ENCODE data around the gene CACNA1D.

CACNA1D gene

DNA sequence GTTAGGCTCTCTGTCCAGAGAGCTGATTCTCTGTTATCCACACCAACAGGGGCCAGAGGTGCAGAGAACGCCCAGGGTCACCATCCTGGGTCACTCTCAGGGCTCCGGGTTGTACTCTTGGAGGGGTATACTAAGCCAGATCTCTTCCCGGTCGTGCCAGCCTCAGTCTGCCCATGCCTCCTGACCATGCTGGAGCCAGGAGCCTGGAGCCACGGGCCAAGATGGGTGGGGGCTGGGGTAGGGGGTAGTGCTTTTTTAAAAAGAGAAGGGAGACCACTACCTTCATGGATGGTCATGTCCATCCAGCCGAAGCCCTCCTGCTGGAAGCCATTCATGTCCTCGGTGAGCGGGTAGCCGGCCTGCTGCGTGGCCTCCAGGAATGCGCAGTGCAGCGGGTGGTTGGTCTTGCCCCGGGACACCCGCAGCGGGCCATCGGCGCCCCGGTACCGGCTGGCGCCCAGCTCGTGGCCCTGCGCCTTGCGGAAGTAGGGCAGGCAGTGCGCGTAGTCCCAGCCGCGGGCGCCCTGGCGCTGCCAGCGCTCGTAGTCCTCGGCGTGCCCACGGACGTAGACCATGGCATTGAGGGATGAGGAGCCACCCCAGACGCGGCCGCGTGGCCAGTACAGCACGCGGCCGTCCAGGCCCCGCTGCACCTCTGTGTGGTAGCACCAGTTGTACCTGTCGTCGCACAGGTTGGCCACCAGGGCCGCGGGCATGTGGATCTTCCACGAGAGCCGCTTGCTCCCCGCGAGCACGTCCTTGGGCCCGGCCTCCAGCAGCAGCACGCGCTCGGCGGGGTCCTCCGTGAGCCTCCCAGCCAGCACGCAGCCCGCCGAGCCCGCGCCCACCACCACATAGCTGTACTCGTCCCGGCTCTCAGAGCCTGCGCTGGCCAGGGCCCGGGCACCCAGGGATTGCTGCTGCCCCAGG lies 328.9 kb downstream of the CACNA1D start:
- Histone ChIP-seq H3K36me3 (ENCODE audit: control insufficient read depth in 1 of 2, insufficient read depth in 2 of 2, low read length in 2 of 2) (no peaks in the 10 kb centered on the region), H3K27ac (ENCODE audit: low read length) (no peak overlapping the region), H3K4me3 (ENCODE audit: low read depth in 1 of 2, low read length in 2 of 2) (no peak overlapping the region), H3K9me3 (ENCODE audit: control insufficient read depth in 1 of 2, low read length in 2 of 2) (no peaks in the 10 kb centered on the region), H3K4me1 (ENCODE audit: control insufficient read depth in 1 of 2, insufficient read depth in 2 of 2, low read length in 2 of 2) (no peaks in the 10 kb centered on the region), H3K27me3 (ENCODE audit: low read depth, low read length) (no peaks in the 10 kb centered on the region)

DNA sequence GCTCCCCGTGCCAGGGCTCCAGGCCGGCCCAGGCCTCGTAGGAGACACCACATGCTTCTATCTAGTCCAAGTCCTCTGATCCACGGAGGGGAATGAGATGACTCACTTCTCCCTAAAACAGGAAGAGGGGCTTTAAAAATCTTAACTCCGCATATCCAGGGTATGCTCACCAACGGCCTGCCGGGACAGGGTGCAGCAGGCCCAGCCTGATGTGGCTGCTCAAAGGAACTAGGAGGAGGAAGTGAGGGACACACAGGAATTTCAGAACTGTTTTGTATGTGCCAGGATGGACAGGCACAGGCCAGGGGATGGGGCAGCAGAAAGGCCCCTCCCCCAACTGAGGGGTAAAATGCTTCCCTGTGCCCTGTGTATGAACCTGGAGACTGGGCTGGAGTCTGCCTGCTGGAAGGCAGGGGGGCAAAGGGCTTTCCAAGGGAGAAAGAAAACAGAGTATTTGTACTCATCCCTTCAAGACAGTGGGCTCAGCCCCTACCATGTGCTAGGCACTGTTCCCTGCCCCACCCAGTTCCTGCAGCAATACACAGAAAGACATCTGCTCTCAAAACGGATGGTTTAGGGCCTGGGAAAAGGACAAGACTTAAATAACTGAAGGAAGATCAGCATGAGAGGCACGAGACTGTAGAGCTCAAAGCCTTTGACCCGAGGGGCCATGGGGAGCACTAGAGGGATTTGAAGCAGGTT lies 329.7 kb downstream of the CACNA1D start:
- no peak overlapping the region for H3K4me3 ChIP-seq (ENCODE audit: low read depth in 1 of 2, low read length in 2 of 2)
- no peaks in the 10 kb centered on the region for H3K27me3 ChIP-seq (ENCODE audit: low read depth, low read length)
- no peaks in the 10 kb centered on the region for H3K36me3 ChIP-seq (ENCODE audit: control insufficient read depth in 1 of 2, insufficient read depth in 2 of 2, low read length in 2 of 2)
- no peaks in the 10 kb centered on the region for H3K9me3 ChIP-seq (ENCODE audit: control insufficient read depth in 1 of 2, low read length in 2 of 2)
- H3K27ac ChIP-seq (ENCODE audit: low read length), result no peak overlapping the region
- no peaks in the 10 kb centered on the region for H3K4me1 ChIP-seq (ENCODE audit: control insufficient read depth in 1 of 2, insufficient read depth in 2 of 2, low read length in 2 of 2)

DNA sequence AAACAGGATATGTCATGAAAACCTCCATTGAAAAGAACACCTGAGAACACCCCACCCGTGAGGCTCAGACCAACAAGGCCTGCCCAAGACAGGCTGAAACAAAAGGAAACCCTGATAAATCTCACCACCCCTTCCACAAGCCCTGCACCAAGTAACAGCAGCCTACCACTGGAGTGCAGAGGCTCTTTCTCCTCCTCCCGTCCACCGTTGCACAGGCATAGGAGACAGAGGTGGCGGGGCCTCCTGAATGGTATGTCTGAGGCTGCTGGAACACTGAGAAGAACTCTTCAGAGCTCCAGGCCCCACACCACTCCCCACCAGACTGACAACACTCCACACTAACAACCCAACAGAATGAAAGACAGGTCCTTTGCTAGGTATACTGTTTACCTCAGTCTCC lies 330.4 kb downstream of the CACNA1D start:
- Histone ChIP-seq H3K9me3 (ENCODE audit: control insufficient read depth in 1 of 2, low read length in 2 of 2) (no peaks in the 10 kb centered on the region), H3K36me3 (ENCODE audit: control insufficient read depth in 1 of 2, insufficient read depth in 2 of 2, low read length in 2 of 2) (no peaks in the 10 kb centered on the region), H3K4me1 (ENCODE audit: control insufficient read depth in 1 of 2, insufficient read depth in 2 of 2, low read length in 2 of 2) (no peaks in the 10 kb centered on the region)

DNA sequence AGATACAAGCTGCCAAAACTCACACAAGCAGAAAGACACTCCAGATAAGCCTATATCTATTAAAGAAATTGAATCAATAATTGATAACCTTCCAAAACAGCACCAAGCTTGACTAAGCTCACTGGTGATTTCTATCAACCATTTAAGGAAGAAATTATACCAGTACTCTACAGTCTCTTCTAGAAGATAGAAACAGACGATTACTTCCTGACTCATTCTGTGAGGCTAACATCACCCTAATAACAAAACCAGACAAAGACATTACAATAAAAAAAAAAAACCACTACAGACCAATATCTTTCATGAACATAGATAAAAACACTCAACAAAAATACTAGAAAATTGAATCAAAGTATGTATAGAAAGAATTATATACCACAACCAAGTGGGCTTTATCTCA lies 331.6 kb downstream of the CACNA1D start:
- Histone ChIP-seq H3K4me1 (ENCODE audit: control insufficient read depth in 1 of 2, insufficient read depth in 2 of 2, low read length in 2 of 2) (no peaks in the 10 kb centered on the region), H3K9me3 (ENCODE audit: control insufficient read depth in 1 of 2, low read length in 2 of 2) (no peaks in the 10 kb centered on the region), H3K27me3 (ENCODE audit: low read depth, low read length) (no peaks in the 10 kb centered on the region), H3K36me3 (ENCODE audit: control insufficient read depth in 1 of 2, insufficient read depth in 2 of 2, low read length in 2 of 2) (no peaks in the 10 kb centered on the region), H3K27ac (ENCODE audit: low read length) (no peak overlapping the region), H3K4me3 (ENCODE audit: low read depth in 1 of 2, low read length in 2 of 2) (no peak overlapping the region)

More for the DNA sequence above, 330.4 kb downstream of the CACNA1D start:
- Histone ChIP-seq H3K27ac (ENCODE audit: low read length) (no peak overlapping the region), H3K4me3 (ENCODE audit: low read depth in 1 of 2, low read length in 2 of 2) (no peak overlapping the region), H3K27me3 (ENCODE audit: low read depth, low read length) (no peaks in the 10 kb centered on the region)

DNA sequence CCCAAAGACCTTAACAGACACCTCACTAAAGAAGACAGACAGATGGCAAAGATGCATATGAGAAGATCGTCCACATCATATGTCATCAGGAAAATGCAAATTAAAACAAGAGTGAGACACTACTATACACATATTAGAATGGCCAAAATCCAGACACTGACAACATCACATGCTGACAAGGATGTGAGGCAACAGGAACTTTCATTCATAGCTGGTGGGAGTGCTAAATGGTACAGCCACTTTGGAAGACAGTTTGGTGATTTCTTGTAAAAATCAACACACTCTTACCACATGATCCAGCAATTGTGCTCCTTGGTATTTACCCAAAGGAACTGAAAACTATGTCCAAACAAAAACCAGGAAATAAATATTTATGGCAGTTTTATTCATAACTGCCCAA lies 334.2 kb downstream of the CACNA1D start:
- H3K4me3 ChIP-seq (ENCODE audit: low read depth in 1 of 2, low read length in 2 of 2), result no peak overlapping the region
- no peaks in the 10 kb centered on the region for H3K36me3 ChIP-seq (ENCODE audit: control insufficient read depth in 1 of 2, insufficient read depth in 2 of 2, low read length in 2 of 2)
- H3K27me3 ChIP-seq (ENCODE audit: low read depth, low read length), result no peaks in the 10 kb centered on the region
- H3K27ac ChIP-seq (ENCODE audit: low read length), result no peak overlapping the region
- no peaks in the 10 kb centered on the region for H3K4me1 ChIP-seq (ENCODE audit: control insufficient read depth in 1 of 2, insufficient read depth in 2 of 2, low read length in 2 of 2)
- no peaks in the 10 kb centered on the region for H3K9me3 ChIP-seq (ENCODE audit: control insufficient read depth in 1 of 2, low read length in 2 of 2)

DNA sequence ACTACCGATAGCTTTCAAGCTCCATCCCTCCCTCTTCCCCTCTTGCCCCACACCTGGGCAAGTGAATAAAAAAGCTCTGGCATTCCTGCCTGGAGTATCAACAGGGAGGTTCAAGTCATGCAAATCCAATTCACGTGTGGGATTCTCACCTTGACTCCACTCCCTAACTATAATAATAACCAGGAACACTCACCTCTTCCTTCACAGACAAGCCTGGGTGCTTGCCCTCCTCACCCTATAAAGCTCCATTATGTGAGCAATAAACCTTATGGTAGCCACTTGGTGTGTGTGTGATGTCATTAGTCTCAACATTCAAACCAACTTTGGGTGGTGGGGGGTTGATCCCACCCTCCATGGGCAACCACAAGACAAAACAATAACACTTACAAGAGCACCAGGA lies 335.2 kb downstream of the CACNA1D start:
- H3K27ac ChIP-seq (ENCODE audit: low read length), result no peak overlapping the region

DNA sequence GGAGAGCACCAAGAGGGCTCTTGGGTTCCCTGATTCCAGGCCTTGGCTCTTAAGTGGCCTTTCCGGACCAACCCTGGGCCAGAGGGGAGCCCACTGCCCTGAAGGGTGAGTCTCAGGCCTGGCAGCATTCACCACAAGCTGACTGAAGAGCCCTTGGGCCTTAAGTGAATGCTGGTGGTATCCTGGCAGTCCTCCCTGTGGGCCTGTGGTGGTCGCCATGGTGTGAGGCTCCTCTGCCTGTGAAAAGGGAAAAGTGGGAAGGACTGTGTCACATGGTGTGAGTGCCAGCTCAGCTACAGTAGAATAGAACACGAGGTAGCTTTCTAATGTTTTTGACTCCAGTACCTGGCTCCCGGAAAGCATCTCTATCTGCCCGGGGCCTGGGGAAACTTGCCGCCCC lies 336.5 kb downstream of the CACNA1D start:
- Histone ChIP-seq H3K4me1 (ENCODE audit: control insufficient read depth in 1 of 2, insufficient read depth in 2 of 2, low read length in 2 of 2) (no peaks in the 10 kb centered on the region), H3K27me3 (ENCODE audit: low read depth, low read length) (no peaks in the 10 kb centered on the region), H3K9me3 (ENCODE audit: control insufficient read depth in 1 of 2, low read length in 2 of 2) (no peaks in the 10 kb centered on the region)

More for the DNA sequence above, 335.2 kb downstream of the CACNA1D start:
- H3K36me3 ChIP-seq (ENCODE audit: control insufficient read depth in 1 of 2, insufficient read depth in 2 of 2, low read length in 2 of 2), result no peaks in the 10 kb centered on the region
- no peaks in the 10 kb centered on the region for H3K9me3 ChIP-seq (ENCODE audit: control insufficient read depth in 1 of 2, low read length in 2 of 2)
- no peaks in the 10 kb centered on the region for H3K27me3 ChIP-seq (ENCODE audit: low read depth, low read length)
- H3K4me1 ChIP-seq (ENCODE audit: control insufficient read depth in 1 of 2, insufficient read depth in 2 of 2, low read length in 2 of 2), result no peaks in the 10 kb centered on the region
- no peak overlapping the region for H3K4me3 ChIP-seq (ENCODE audit: low read depth in 1 of 2, low read length in 2 of 2)

DNA sequence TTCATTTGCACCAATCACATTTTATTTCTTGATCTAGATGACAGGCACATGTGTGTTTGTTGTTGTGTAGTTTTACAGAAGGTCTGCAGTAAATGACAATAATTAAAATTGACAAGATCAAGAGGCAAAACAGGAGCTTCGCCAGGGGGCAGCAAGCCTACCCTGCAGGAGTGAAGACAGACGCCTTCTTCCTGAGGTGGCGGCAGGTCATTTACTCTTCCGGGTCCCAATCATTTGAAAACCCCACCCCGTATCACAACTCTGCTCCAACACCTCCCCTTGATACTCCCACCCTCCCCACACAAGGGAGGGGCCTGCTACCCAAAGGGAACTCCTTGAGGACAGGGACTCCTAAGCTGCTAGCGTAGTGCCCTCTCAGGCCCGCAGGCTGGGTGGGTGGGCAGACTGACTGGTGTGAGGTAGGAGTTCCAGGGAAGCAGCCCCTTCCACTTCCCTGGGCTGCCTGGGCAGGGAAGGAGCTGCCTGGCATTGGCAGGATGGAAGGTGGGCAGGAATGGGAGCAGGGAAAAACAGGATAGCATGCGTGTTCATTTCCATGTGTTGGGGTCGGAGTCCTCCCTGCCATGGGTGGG lies 338.7 kb downstream of the CACNA1D start:
- no peaks in the 10 kb centered on the region for H3K9me3 ChIP-seq (ENCODE audit: control insufficient read depth in 1 of 2, low read length in 2 of 2)
- H3K4me3 ChIP-seq (ENCODE audit: low read depth in 1 of 2, low read length in 2 of 2), result no peak overlapping the region
- H3K36me3 ChIP-seq (ENCODE audit: control insufficient read depth in 1 of 2, insufficient read depth in 2 of 2, low read length in 2 of 2), result no peaks in the 10 kb centered on the region
- no peak overlapping the region for H3K27ac ChIP-seq (ENCODE audit: low read length)
- no peaks in the 10 kb centered on the region for H3K4me1 ChIP-seq (ENCODE audit: control insufficient read depth in 1 of 2, insufficient read depth in 2 of 2, low read length in 2 of 2)
- H3K27me3 ChIP-seq (ENCODE audit: low read depth, low read length), result no peaks in the 10 kb centered on the region

More for the DNA sequence above, 336.5 kb downstream of the CACNA1D start:
- H3K27ac ChIP-seq (ENCODE audit: low read length), result no peak overlapping the region
- no peak overlapping the region for H3K4me3 ChIP-seq (ENCODE audit: low read depth in 1 of 2, low read length in 2 of 2)
- H3K36me3 ChIP-seq (ENCODE audit: control insufficient read depth in 1 of 2, insufficient read depth in 2 of 2, low read length in 2 of 2), result no peaks in the 10 kb centered on the region

DNA sequence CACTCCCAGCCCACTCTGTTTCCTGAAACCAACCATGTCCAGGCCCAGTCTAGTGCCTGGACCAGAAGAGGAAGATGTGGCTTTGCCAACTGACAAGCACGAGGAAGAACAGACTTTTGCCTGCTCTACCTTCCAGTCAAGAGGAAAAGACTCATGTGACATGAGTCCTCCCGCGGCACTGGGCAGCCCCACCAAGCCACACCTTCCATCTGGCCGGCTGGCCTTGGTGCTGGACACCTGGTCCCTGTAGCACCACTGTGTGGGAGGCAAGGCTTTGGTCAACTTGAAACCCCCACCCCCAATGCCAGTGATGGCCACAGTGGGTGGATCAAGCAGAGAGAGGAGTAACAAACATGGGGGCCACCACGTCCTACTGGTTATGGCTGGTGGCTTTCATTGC lies 339.3 kb downstream of the CACNA1D start:
- no peaks in the 10 kb centered on the region for H3K4me1 ChIP-seq (ENCODE audit: control insufficient read depth in 1 of 2, insufficient read depth in 2 of 2, low read length in 2 of 2)
- no peak overlapping the region for H3K27ac ChIP-seq (ENCODE audit: low read length)
- no peaks in the 10 kb centered on the region for H3K9me3 ChIP-seq (ENCODE audit: control insufficient read depth in 1 of 2, low read length in 2 of 2)
- H3K27me3 ChIP-seq (ENCODE audit: low read depth, low read length), result no peaks in the 10 kb centered on the region
- no peak overlapping the region for H3K4me3 ChIP-seq (ENCODE audit: low read depth in 1 of 2, low read length in 2 of 2)
- no peaks in the 10 kb centered on the region for H3K36me3 ChIP-seq (ENCODE audit: control insufficient read depth in 1 of 2, insufficient read depth in 2 of 2, low read length in 2 of 2)

DNA sequence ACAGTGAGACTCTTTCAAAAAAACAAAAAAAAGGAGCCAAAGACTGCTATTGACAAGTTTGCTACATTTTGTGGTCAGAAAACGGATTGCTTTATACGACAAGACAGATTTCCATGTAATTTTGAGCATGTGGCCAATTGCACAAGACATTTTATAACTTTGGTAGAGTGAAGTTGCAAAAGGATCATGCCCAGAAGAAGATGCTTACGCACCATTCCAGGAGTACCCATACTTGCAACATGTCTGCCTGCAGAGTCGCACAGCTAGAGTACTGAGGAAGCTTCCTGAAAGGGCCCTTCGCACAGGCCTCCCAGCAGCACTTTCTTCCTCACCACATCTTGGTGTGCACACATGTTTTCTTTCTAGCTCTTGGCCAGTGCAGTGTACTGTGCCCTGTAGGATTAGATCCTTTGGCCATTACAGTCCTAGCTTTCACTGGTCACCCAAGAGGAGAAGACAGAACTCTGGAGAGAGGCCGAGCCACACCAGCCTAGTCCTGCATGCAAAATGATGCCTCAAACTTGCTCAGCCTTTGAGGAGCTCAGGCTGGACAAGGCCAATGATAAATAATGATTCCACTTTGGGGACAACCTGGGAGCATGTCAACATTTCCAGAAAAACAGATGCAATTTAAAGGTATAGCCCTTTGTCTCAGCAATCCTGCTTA lies 340.2 kb downstream of the CACNA1D start:
- Histone ChIP-seq H3K27ac (ENCODE audit: low read length) (no peak overlapping the region), H3K4me3 (ENCODE audit: low read depth in 1 of 2, low read length in 2 of 2) (no peak overlapping the region), H3K9me3 (ENCODE audit: control insufficient read depth in 1 of 2, low read length in 2 of 2) (no peaks in the 10 kb centered on the region), H3K36me3 (ENCODE audit: control insufficient read depth in 1 of 2, insufficient read depth in 2 of 2, low read length in 2 of 2) (no peaks in the 10 kb centered on the region), H3K4me1 (ENCODE audit: control insufficient read depth in 1 of 2, insufficient read depth in 2 of 2, low read length in 2 of 2) (no peaks in the 10 kb centered on the region), H3K27me3 (ENCODE audit: low read depth, low read length) (no peaks in the 10 kb centered on the region)

DNA sequence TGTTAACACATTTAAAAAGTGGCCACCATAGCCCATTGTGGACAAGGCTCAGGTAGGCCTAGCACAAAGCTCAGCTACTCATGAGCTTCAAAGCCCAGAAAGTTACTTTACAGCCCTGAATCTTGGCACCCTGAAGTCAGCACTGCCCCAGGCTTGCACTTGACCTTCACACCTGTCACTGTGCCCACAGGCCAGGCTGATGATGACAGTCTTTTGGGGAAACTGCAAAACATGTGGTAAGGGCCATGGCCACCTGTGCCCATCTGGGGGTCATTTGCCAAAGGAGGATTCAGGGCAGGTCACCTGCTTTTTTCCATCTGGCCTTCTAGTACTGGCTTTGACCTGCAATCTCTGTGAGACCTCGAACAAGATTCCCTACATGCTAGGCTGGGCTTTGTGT lies 340.8 kb downstream of the CACNA1D start:
- no peaks in the 10 kb centered on the region for H3K4me1 ChIP-seq (ENCODE audit: control insufficient read depth in 1 of 2, insufficient read depth in 2 of 2, low read length in 2 of 2)
- H3K27ac ChIP-seq (ENCODE audit: low read length), result no peak overlapping the region
- H3K36me3 ChIP-seq (ENCODE audit: control insufficient read depth in 1 of 2, insufficient read depth in 2 of 2, low read length in 2 of 2), result no peaks in the 10 kb centered on the region
- H3K27me3 ChIP-seq (ENCODE audit: low read depth, low read length), result no peaks in the 10 kb centered on the region
- no peaks in the 10 kb centered on the region for H3K9me3 ChIP-seq (ENCODE audit: control insufficient read depth in 1 of 2, low read length in 2 of 2)
- no peak overlapping the region for H3K4me3 ChIP-seq (ENCODE audit: low read depth in 1 of 2, low read length in 2 of 2)

All from muscle layer of duodenum (tissue), 2 donors.